HepG2 (cell line): ENCODE results near the gene MRPL51. TPM values are rescaled to one million over a fixed set of nuclear protein-coding genes. Genes with fewer than 3 reads are reported as not detected.

Source experiments
- ATAC-seq: fragments of 200-7000 bp; cut with Tn5 transposase; 3 replicates; pipeline ENCODE4 v1.9.1; 2020; ENCODE audit warnings: mild to moderate bottlenecking, moderate library complexity
- BruUV-seq: library from RNA; stranded (reverse); fragments of 400-500 nt; replicated peaks from 2 replicates; lab custom pipeline; 2021; lab: Mats Ljungman, UMichigan
- CTCF ChIA-PET: fragments of 300-600 bp; formaldehyde crosslinking; extraction: SDS; loops from one replicate; lab custom pipeline; 2021; ENCODE audit warnings: low total read pairs, inconsistent platforms, low intra/inter-chr PET ratio; lab: Yijun Ruan, JAX
- POLR2A ChIA-PET: fragments of 350-600 bp; sonication (Branson Sonifier 250); formaldehyde crosslinking; loops from one replicate; lab custom pipeline; 2020; ENCODE audit warnings: antibody characterized with exemption, inconsistent platforms; lab: Yijun Ruan, JAX
- DNase-seq: peaks from one replicate; pipeline ENCODE4 v3.0.0-alpha.2; 2015; ENCODE audit warnings: low spot score
- FAIRE-seq: peaks from 3 replicates; lab custom pipeline; 2011; peaks lifted over from hg19 to GRCh38; lab: Jason Lieb, UNC
- H2AFZ ChIP-seq: one replicate; pipeline ENCODE4 v1.6.1; 2011; ENCODE audit warnings: low read length, inconsistent platforms
- H3K27ac ChIP-seq: fragments of 300-600 bp; 3 replicates; pipeline ENCODE4 v1.8.0; 2011; ENCODE audit warnings: mixed run types, mild to moderate bottlenecking, mixed read lengths, low read length, inconsistent platforms; ENCODE audit not compliant: insufficient read depth; ENCODE audit errors: extremely low read length
- H3K27me3 ChIP-seq, 2 experiments: fragments of 200-600 bp in 1 of 2; 2 replicates in 1 of 2; 3 replicates in 1 of 2; pipeline versions ENCODE4 v1.6.0 to v1.8.0; 2011; ENCODE audit warnings: low read length in 2 of 2, mild to moderate bottlenecking in 2 of 2, moderate library complexity in 2 of 2, inconsistent platforms in 1 of 2; ENCODE audit not compliant: insufficient read depth in 2 of 2, control insufficient read depth in 1 of 2
- H3K36me3 ChIP-seq, 2 experiments: fragments of 200-600 bp in 1 of 2; replicated peaks in 1 of 2; 2 replicates in 1 of 2; 3 replicates in 1 of 2; pipeline versions ENCODE4 v1.5.1 to v1.8.0; 2011; ENCODE audit warnings: low read length in 2 of 2, inconsistent platforms in 1 of 2; ENCODE audit not compliant: insufficient read depth in 2 of 2, control insufficient read depth in 1 of 2
- H3K4me1 ChIP-seq: 2 replicates; pipeline ENCODE4 v1.5.1; 2012; ENCODE audit warnings: low read length, inconsistent platforms; ENCODE audit not compliant: insufficient read depth
- H3K4me2 ChIP-seq: 2 replicates; pipeline ENCODE4 v1.6.0; 2011; ENCODE audit warnings: low read depth, low read length, inconsistent platforms
- H3K4me3 ChIP-seq, 3 experiments: fragments of 200-600 bp in 1 of 3; sonication (generic), shearing (Covaris generic) in 1 of 3; replicated peaks in 1 of 3; 2 replicates each; pipeline ENCODE4 v1.5.1; 2011 to 2016; ENCODE audit warnings: low read length in 3 of 3, inconsistent platforms in 2 of 3, low read depth in 2 of 3, mild to moderate bottlenecking in 2 of 3, control low read depth in 1 of 3, mixed read lengths in 1 of 3; ENCODE audit not compliant: insufficient read depth in 1 of 3
- H3K79me2 ChIP-seq: one replicate; pipeline ENCODE4 v1.6.1; 2011; ENCODE audit warnings: low read length, inconsistent platforms; ENCODE audit not compliant: insufficient read depth
- H3K9ac ChIP-seq: 2 replicates; pipeline ENCODE4 v1.6.0; 2011; ENCODE audit warnings: mild to moderate bottlenecking, low read depth, low read length, inconsistent platforms; ENCODE audit not compliant: insufficient read depth
- H3K9me3 ChIP-seq: 2 replicates; pipeline ENCODE4 v1.5.1; 2012; ENCODE audit warnings: mild to moderate bottlenecking, low read length
- H4K20me1 ChIP-seq: 2 replicates; pipeline ENCODE4 v1.6.0; 2011; ENCODE audit warnings: inconsistent platforms, mild to moderate bottlenecking, low read length, moderate library complexity; ENCODE audit not compliant: insufficient read depth
- FOXO1 ChIP-seq: sonication (generic); formaldehyde crosslinking; IDR thresholded peaks from 2 replicates; pipeline ENCODE4 v1.4.0; 2020; ENCODE audit warnings: missing genetic modification reagents
- HMGA1 ChIP-seq: sonication (generic); formaldehyde crosslinking; conservative IDR thresholded peaks from 2 replicates; pipeline ENCODE4 v1.4.0; 2020; ENCODE audit warnings: missing genetic modification reagents
- HNRNPUL1 ChIP-seq: fragments of 200-400 bp; formaldehyde crosslinking; IDR thresholded peaks from 2 replicates; pipeline ENCODE4 v1.6.1; 2017; ENCODE audit warnings: low read depth, mild to moderate bottlenecking, low read length, moderate library complexity
- HOMEZ ChIP-seq: IDR thresholded peaks from 2 replicates; pipeline ENCODE4 v1.6.1; 2016; ENCODE audit warnings: low read depth
- KLF12 ChIP-seq: sonication (generic); formaldehyde crosslinking; IDR thresholded peaks from 2 replicates; pipeline ENCODE4 v1.4.0; 2020; ENCODE audit warnings: missing genetic modification reagents, borderline replicate concordance
- TFE3 ChIP-seq: IDR thresholded peaks from 2 replicates; pipeline ENCODE4 v1.6.1; 2016
- ZNF407 ChIP-seq: sonication (generic); formaldehyde crosslinking; IDR thresholded peaks from one replicate; pipeline ENCODE4 v1.5.1; 2020; ENCODE audit warnings: mild to moderate bottlenecking, missing genetic modification reagents; ENCODE audit errors: not compliant biosample characterization
- ZNF589 ChIP-seq: sonication (generic); formaldehyde crosslinking; conservative IDR thresholded peaks from 2 replicates; pipeline ENCODE4 v1.8.0; 2022; ENCODE audit warnings: mild to moderate bottlenecking, moderate library complexity, missing genetic modification reagents
- WGBS: methylation state at CpG from one replicate; pipeline ENCODE4 v1.1.6; 2017; ENCODE audit warnings: low lambda C conversion rate; 5-methylcytosine and 5-hydroxymethylcytosine counted together
- in situ Hi-C: cut with HindIII; loops from 2 replicates; pipeline ENCODE4 v1.10.0; 2017; ENCODE audit warnings: low pct_unique_long_range_greater_than_20kb; ENCODE audit not compliant: extremely low pct_ligation_motif_present
- intact Hi-C: fragments of 100-400 bp; cut with micrococcal nuclease; formaldehyde crosslinking; loops from one replicate; pipeline ENCODE4 v1.10.0; 2022; ENCODE audit not compliant: unreplicated experiment
- polyA plus RNA-seq, 8 experiments: library from polyadenylated mRNA; depleted of rRNA in 3 of 8; stranded (reverse) in 7 of 8; unstranded in 1 of 8; fragments of >200 nt; fragmentation: Illumina TruSeq in 4 of 8; extraction: Trizol in 4 of 8; gene quantifications; 2 replicates each; pipeline versions ENCODE4 v1.2.1 to v1.2.3, GENCODE V29; 2011 to 2016; ENCODE audit warnings: low read depth in 4 of 8, missing spikeins in 1 of 8, mixed read lengths in 1 of 8; ENCODE audit not compliant: insufficient read depth in 1 of 8
- total RNA-seq, 5 experiments: library from RNA; depleted of rRNA; stranded (reverse); fragments of >200 nt; fragmentation: Illumina TruSeq; extraction: Trizol; gene quantifications; 2 replicates each; pipeline ENCODE4 v1.2.3, GENCODE V29; 2016; ENCODE audit warnings: low read depth in 1 of 5
- TF ChIP-seq, protein P1 (sequence below): sonication (generic); formaldehyde crosslinking; IDR thresholded peaks from 2 replicates; pipeline ENCODE4 v1.8.0; 2022; ENCODE audit warnings: low read depth, missing genetic modification reagents

The MRPL51 gene
- total and polyA plus RNA-seq, 2 of the 13 experiments (the other 11 are each of a cell fraction or from before 2014, with no cell fraction given), result 64.8 to 278 TPM

GRCh38 chr12:6472491-6472890 is 20.6 kb downstream of the MRPL51 start (continued):
- TF ChIP-seq KLF12 (CRISPR knock-in tag) (no peak), ZNF407 (CRISPR knock-in tag) (no peak)
- TF ChIP-seq, all 625 proteins: peak for 0

- ChIA-PET CTCF (no interaction called here), POLR2A (interaction anchor here (2.1 to 4.2 kb wide), 4 partner anchors 11 to 63 kb away, joined by 9 to 68 read pairs (median 37); partner anchors contain the start of genes GAPDH and TAPBPL)
- Histone ChIP-seq H3K27me3 (no peaks in the 10 kb centered on the region; a peak in 1 of 5 replicates), H3K9ac (no peak overlapping the region), H3K4me1 (peaks cover 44% of the 10 kb centered on the region), H3K79me2 (no peaks in the 10 kb centered on the region), H4K20me1 (no peaks in the 10 kb centered on the region), H2AFZ (no peak overlapping the region), H3K4me2 (no peak overlapping the region), H3K4me3 (no peak overlapping the region), H3K9me3 (no peaks in the 10 kb centered on the region), H3K36me3 (no peaks in the 10 kb centered on the region), H3K27ac (no peak overlapping the region)
- DNase-seq (no peak), FAIRE-seq (no peak), ATAC-seq (no peak)
- 48% methylated on average over 1 of the region's 1 CpG for WGBS
- in situ Hi-C loops, result loop anchor here (25.0 kb wide), 1 partner anchor 410 kb away; no protein-coding TSS in a partner anchor
- intact Hi-C loops, result loop anchor here (10.0 kb wide), 1 partner anchor 63 kb away; the partner anchor contains the start of gene GAPDH
- BruUV-seq, result TSS peak; percentile 31
- TF ChIP-seq TFE3 (CRISPR knock-in tag), result no peak
- no peak for TF ChIP-seq HMGA1 (CRISPR knock-in tag)
- TF ChIP-seq HNRNPUL1, result no peak
- TF ChIP-seq HOMEZ (CRISPR knock-in tag), result no peak
- TF ChIP-seq, protein P1, sequence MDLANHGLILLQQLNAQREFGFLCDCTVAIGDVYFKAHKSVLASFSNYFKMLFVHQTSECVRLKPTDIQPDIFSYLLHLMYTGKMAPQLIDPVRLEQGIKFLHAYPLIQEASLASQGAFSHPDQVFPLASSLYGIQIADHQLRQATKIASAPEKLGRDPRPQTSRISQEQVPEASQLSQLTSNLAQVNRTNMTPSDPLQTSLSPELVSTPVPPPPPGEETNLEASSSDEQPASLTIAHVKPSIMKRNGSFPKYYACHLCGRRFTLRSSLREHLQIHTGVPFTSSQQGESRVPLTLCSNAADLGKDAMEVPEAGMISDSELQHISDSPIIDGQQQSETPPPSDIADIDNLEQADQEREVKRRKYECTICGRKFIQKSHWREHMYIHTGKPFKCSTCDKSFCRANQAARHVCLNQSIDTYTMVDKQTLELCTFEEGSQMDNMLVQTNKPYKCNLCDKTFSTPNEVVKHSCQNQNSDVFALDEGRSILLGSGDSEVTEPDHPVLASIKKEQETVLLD (CRISPR knock-in tag), result no peak
- no peak for TF ChIP-seq ZNF589 (CRISPR knock-in tag)
- TF ChIP-seq FOXO1, result no peak
Observed at GRCh38 chr12:6471989-6472360, 21.1 kb downstream of the MRPL51 start.
